B cell (primary cell): ENCODE results near the gene GLI3.

Experiments
- CTCF ChIP-seq: fragments of 200-600 bp; IDR thresholded peaks from one replicate; pipeline ENCODE4 v1.8.0; 2022; ENCODE audit warnings: antibody characterized with exemption, mild to moderate bottlenecking
- EZH2 ChIP-seq: IDR thresholded peaks from 2 replicates; pipeline ENCODE4 v1.6.1; 2012; ENCODE audit warnings: borderline replicate concordance, low read depth, mild to moderate bottlenecking, moderate library complexity, low read length; ENCODE audit not compliant: insufficient read depth, poor library complexity, severe bottlenecking

- no peak for TF ChIP-seq EZH2
- TF ChIP-seq CTCF = no peak
These were observed 226.3 kb downstream of the GLI3 start for GRCh38 chr7:42010751-42011150.
